ENCODE measurements around the gene ZNF77. TPM values are rescaled to one million over a fixed set of nuclear protein-coding genes. Genes with fewer than 3 reads are reported as not detected.

The ZNF77 gene
- polyA plus RNA-seq, 4 donors, result 1.1 to 7.8 (median 1.9) TPM

DNA sequence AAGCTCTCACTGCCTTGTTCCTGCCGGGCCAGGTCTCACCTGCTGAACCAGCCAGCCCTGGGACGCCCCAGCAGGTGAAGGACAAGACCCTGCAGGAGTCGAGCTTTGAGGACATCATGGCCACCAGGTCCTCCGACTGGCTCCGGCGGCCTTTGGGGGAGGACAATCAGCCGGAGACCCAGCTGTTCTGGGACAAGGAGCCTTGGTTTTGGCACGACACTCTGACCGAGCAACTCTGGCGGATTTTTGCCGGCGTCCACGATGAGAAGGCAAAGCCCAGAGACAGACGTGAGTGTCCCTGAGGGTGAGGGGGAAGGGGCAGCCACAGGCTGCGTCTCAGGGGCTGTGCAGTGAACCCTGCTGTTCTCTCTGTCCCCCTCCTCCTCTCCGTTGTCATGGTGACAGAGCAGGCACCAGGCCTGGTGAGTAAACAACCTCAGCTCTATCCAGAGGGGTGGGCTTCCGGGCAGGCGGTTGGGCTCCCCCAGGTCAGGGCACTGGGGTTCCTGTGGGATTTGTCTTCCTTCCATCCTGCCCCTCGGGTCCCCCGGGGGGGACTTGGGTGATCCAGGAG, 42.3 kb upstream of the ZNF77 start:
- Histone ChIP-seq H3K27me3 (ENCODE audit: control insufficient read depth in 3 of 3, insufficient read depth in 3 of 3, low read length in 3 of 3) (peaks cover 3 to 29% (median 5%) of the 10 kb centered on the region in 3 donors), H3K4me3 (ENCODE audit: low read depth in 1 of 3, low read length in 3 of 3) (no peak overlapping the region), H3K36me3 (ENCODE audit: control insufficient read depth in 3 of 3, insufficient read depth in 2 of 3, low read depth in 1 of 3, low read length in 3 of 3) (peaks cover 0 to 3% (median 0%) of the 10 kb centered on the region in 3 donors), H3K9me3 (ENCODE audit: control insufficient read depth in 2 of 2, insufficient read depth in 1 of 2, low read depth in 1 of 2, low read length in 1 of 2) (no peaks in the 10 kb centered on the region), H3K4me1 (ENCODE audit: control insufficient read depth in 3 of 3, insufficient read depth in 2 of 3, low read depth in 1 of 3, low read length in 2 of 3) (peaks cover 0 to 19% (median 0%) of the 10 kb centered on the region in 3 donors), H3K27ac (ENCODE audit: low read depth in 1 of 3, low read length in 2 of 3) (no peak overlapping the region)
- peak in 1 of 2 donors; percentile 9 for DNase-seq
- 29 to 47% (median 43%) methylated on average over 18 to 20 of the region's 20 CpGs for WGBS, 3 donors
- FAIRE-seq, result no peak

DNA sequence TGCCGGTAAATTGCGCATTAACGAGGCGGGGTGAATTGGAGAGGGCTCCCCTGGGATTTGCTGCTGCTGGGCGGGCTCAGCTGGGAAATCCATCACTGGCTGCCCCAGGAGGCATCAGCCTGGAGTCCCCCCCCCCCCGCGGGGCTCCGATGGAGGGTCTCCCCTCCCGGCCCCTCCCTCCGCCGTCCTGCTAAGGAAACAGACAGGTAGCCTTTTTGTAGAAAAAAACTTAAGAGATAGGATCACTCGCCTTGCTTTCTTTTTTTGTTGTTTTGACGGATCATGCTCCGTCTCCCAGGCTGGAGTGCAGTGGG, 39.4 kb upstream of the ZNF77 start:
- Histone ChIP-seq H3K27ac (ENCODE audit: low read depth in 1 of 3, low read length in 2 of 3) (peak overlapping the region in 2 of 3 donors; percentile 57 to 84), H3K9me3 (ENCODE audit: control insufficient read depth in 2 of 2, insufficient read depth in 1 of 2, low read depth in 1 of 2, low read length in 1 of 2) (no peaks in the 10 kb centered on the region), H3K4me1 (ENCODE audit: control insufficient read depth in 3 of 3, insufficient read depth in 2 of 3, low read depth in 1 of 3, low read length in 2 of 3) (peaks cover 0 to 19% (median 0%) of the 10 kb centered on the region in 3 donors), H3K36me3 (ENCODE audit: control insufficient read depth in 3 of 3, insufficient read depth in 2 of 3, low read depth in 1 of 3, low read length in 3 of 3) (no peaks in the 10 kb centered on the region), H3K27me3 (ENCODE audit: control insufficient read depth in 3 of 3, insufficient read depth in 3 of 3, low read length in 3 of 3) (peaks cover 3 to 32% (median 5%) of the 10 kb centered on the region in 3 donors), H3K4me3 (ENCODE audit: low read depth in 1 of 3, low read length in 3 of 3) (peak overlapping the region in 1 of 3 donors; percentile 30)
- FAIRE-seq, result no peak
- WGBS, 3 donors, result 3 to 4% (median 3%) methylated on average over 12 to 14 of the region's 14 CpGs
- DNase-seq, result no peak

DNA sequence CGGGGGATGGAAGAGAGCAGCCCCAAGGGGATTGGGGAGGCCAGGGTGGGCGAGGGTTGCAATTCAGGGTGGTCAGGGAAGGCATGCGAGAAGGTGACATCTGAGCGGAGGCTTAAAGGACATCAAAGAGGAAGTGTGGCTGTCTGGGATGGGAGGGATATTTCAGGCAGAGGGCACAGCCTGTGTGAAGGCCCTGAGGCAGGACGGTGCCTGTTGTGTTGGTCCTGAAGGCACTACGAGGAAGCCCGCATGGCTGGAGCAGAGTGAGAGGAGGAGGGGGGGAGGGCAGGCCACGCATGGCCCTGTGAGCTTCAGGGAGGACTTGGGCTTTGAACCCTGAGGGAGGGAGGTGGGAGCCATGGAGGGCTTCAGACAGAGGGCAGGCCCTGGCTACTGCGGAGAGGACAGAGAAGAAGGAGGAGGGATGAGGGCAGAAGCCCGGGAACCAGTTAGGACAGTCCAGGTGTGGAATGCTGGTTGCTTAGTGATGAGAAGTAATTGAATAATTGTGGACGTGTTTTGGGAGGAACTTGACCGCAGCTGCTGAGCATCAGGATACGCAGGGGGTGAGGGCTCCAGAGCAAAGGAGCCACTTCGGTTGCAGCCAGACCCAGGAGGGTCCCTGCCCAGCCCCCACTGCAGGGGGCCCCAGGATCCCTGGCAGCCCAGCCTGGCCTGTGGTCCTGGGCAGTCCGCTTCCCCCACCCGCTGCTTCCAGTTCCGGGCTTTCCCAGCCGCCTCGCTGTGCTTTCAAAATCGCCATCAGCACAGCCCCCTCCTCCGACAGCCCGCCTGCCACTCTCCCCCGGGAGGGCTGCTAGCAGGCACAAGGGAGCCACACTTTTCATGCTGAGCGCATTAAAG, 38.8 kb upstream of the ZNF77 start:
- Histone ChIP-seq H3K9me3 (ENCODE audit: control insufficient read depth in 2 of 2, insufficient read depth in 1 of 2, low read depth in 1 of 2, low read length in 1 of 2) (no peaks in the 10 kb centered on the region), H3K4me1 (ENCODE audit: control insufficient read depth in 3 of 3, insufficient read depth in 2 of 3, low read depth in 1 of 3, low read length in 2 of 3) (peaks cover 0 to 19% (median 0%) of the 10 kb centered on the region in 3 donors), H3K27ac (ENCODE audit: low read depth in 1 of 3, low read length in 2 of 3) (peak overlapping the region in 2 of 3 donors; percentile 57 to 84), H3K36me3 (ENCODE audit: control insufficient read depth in 3 of 3, insufficient read depth in 2 of 3, low read depth in 1 of 3, low read length in 3 of 3) (no peaks in the 10 kb centered on the region), H3K4me3 (ENCODE audit: low read depth in 1 of 3, low read length in 3 of 3) (peak overlapping the region in 1 of 3 donors; percentile 30), H3K27me3 (ENCODE audit: control insufficient read depth in 3 of 3, insufficient read depth in 3 of 3, low read length in 3 of 3) (peaks cover 3 to 32% (median 5%) of the 10 kb centered on the region in 3 donors)
- DNase-seq (peak in 1 of 2 donors; percentile 44), FAIRE-seq (no peak)
- WGBS, 3 donors, result 5 to 19% (median 18%) methylated on average over 19 to 24 of the region's 24 CpGs

DNA sequence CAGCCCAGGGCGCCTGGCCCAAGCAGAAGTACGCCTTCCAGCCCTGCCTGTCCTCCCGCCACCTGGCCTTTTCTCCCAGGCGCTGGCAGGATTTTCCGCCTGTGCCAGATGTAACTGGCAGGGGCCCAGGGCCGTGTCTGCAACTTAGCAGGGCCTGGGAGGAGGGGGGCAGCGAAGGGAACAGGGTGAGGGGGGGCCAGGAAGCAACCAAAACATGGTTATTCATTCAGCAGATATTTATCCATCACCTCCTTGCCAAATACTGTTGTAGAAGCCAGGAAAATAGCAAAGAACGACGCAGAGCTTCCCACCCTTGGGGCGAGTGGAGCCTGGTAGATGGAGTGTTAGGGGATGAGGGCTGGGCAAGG, 38.2 kb upstream of the ZNF77 start:
- no peak for FAIRE-seq
- WGBS, 3 donors, result 7 to 14% (median 11%) methylated on average over 9 to 10 of the region's 10 CpGs
- H3K27ac ChIP-seq (ENCODE audit: low read depth in 1 of 3, low read length in 2 of 3), result peak overlapping the region in 2 of 3 donors; percentile 57 to 84
- no peak overlapping the region for H3K4me3 ChIP-seq (ENCODE audit: low read depth in 1 of 3, low read length in 3 of 3)
- no peaks in the 10 kb centered on the region for H3K9me3 ChIP-seq (ENCODE audit: control insufficient read depth in 2 of 2, insufficient read depth in 1 of 2, low read depth in 1 of 2, low read length in 1 of 2)
- H3K36me3 ChIP-seq (ENCODE audit: control insufficient read depth in 3 of 3, insufficient read depth in 2 of 3, low read depth in 1 of 3, low read length in 3 of 3), result no peaks in the 10 kb centered on the region
- peaks cover 0 to 21% (median 0%) of the 10 kb centered on the region in 3 donors for H3K4me1 ChIP-seq (ENCODE audit: control insufficient read depth in 3 of 3, insufficient read depth in 2 of 3, low read depth in 1 of 3, low read length in 2 of 3)
- H3K27me3 ChIP-seq (ENCODE audit: control insufficient read depth in 3 of 3, insufficient read depth in 3 of 3, low read length in 3 of 3), result peaks cover 3 to 30% (median 5%) of the 10 kb centered on the region in 3 donors
- peak; percentile 13 to 33 for DNase-seq

DNA sequence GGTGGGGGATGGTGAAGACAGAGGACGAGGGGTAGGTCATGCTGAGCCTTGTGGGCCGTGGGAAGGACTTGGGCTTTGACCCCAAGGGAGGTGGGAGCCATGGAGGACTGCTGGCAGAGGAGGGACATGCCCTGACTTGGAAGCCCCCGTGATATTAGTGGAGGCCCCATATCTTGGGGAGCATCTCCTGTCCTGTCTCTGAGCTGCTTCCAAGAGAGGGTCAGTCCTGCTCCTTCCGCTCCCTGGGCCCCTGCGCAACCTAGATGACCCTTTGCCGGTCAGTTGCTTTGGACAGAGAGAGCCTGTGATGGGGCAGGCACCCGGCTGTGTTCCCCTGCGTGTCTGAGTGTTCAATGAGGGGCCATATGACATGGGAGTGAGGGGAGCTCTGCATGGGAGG, 37.8 kb upstream of the ZNF77 start:
- Histone ChIP-seq H3K36me3 (ENCODE audit: control insufficient read depth in 3 of 3, insufficient read depth in 2 of 3, low read depth in 1 of 3, low read length in 3 of 3) (no peaks in the 10 kb centered on the region), H3K9me3 (ENCODE audit: control insufficient read depth in 2 of 2, insufficient read depth in 1 of 2, low read depth in 1 of 2, low read length in 1 of 2) (no peaks in the 10 kb centered on the region), H3K27me3 (ENCODE audit: control insufficient read depth in 3 of 3, insufficient read depth in 3 of 3, low read length in 3 of 3) (peaks cover 3 to 26% (median 5%) of the 10 kb centered on the region in 3 donors), H3K4me3 (ENCODE audit: low read depth in 1 of 3, low read length in 3 of 3) (no peak overlapping the region), H3K4me1 (ENCODE audit: control insufficient read depth in 3 of 3, insufficient read depth in 2 of 3, low read depth in 1 of 3, low read length in 2 of 3) (peaks cover 0 to 25% (median 0%) of the 10 kb centered on the region in 3 donors), H3K27ac (ENCODE audit: low read depth in 1 of 3, low read length in 2 of 3) (peak overlapping the region in 1 of 3 donors; percentile 64)
- WGBS, 3 donors, result 32 to 46% (median 36%) methylated on average over 7 to 8 of the region's 8 CpGs
- no peak for FAIRE-seq
- DNase-seq, result no peak

DNA sequence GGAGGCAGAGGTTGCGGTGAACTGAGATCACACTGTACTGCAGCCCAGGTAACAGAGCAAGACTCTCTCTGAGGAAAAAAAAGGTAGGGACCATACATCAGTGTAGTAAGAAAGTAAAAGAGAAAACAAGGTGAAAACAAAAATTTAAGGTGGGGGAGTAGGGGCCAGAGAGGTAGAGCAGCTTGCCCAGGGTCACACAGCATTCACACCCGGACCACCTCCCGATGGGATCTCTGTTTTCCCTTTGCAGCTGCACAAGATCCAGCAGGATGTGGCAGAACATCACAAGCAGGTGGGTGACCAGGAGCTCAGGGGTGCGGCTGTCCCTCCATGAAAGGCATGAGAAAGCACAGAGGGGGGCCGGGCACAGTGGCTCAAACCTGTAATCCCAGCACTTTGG, 37.1 kb upstream of the ZNF77 start:
- FAIRE-seq (no peak), DNase-seq (no peak)
- Histone ChIP-seq H3K4me3 (ENCODE audit: low read depth in 1 of 3, low read length in 3 of 3) (no peak overlapping the region), H3K27ac (ENCODE audit: low read depth in 1 of 3, low read length in 2 of 3) (no peak overlapping the region), H3K4me1 (ENCODE audit: control insufficient read depth in 3 of 3, insufficient read depth in 2 of 3, low read depth in 1 of 3, low read length in 2 of 3) (peaks cover under 1 to 22% (median under 1%) of the 10 kb centered on the region in 3 donors), H3K27me3 (ENCODE audit: control insufficient read depth in 3 of 3, insufficient read depth in 3 of 3, low read length in 3 of 3) (peaks cover 3 to 20% (median 5%) of the 10 kb centered on the region in 3 donors), H3K36me3 (ENCODE audit: control insufficient read depth in 3 of 3, insufficient read depth in 2 of 3, low read depth in 1 of 3, low read length in 3 of 3) (no peaks in the 10 kb centered on the region), H3K9me3 (ENCODE audit: control insufficient read depth in 2 of 2, insufficient read depth in 1 of 2, low read depth in 1 of 2, low read length in 1 of 2) (no peaks in the 10 kb centered on the region)
- WGBS, 3 donors, result 78 to 92% (median 79%) methylated on average over 5 of the region's 5 CpGs

DNA sequence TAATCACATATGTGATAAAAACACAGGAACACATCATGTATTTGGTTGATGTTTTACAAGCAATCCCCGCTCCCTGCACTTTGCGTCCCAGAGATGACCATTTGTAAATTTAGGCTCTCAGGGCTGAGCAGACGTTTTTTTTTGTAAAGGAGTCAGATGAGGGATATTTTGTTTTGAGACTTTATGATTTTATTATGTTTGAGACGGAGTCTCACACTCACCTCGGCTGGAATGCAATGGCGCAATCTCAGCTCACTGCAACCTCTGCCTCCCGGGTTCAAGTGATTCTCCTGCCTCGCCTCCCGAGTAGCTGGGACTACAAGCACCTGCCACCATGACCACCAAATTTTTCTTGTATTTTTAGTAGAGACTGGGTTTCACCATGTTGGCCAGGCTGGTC, 34.0 kb upstream of the ZNF77 start:
- H3K27ac ChIP-seq (ENCODE audit: low read depth in 1 of 3, low read length in 2 of 3), result no peak overlapping the region
- H3K9me3 ChIP-seq (ENCODE audit: control insufficient read depth in 2 of 2, insufficient read depth in 1 of 2, low read depth in 1 of 2, low read length in 1 of 2), result no peaks in the 10 kb centered on the region
- no peaks in the 10 kb centered on the region for H3K36me3 ChIP-seq (ENCODE audit: control insufficient read depth in 3 of 3, insufficient read depth in 2 of 3, low read depth in 1 of 3, low read length in 3 of 3)
- peaks cover 3 to 16% (median 4%) of the 10 kb centered on the region in 3 donors for H3K27me3 ChIP-seq (ENCODE audit: control insufficient read depth in 3 of 3, insufficient read depth in 3 of 3, low read length in 3 of 3)
- peak in 1 of 2 donors; percentile 17 for DNase-seq
- FAIRE-seq, result no peak
- H3K4me3 ChIP-seq (ENCODE audit: low read depth in 1 of 3, low read length in 3 of 3), result no peak overlapping the region
- 24 to 68% (median 53%) methylated on average over 9 of the region's 9 CpGs for WGBS, 3 donors
- H3K4me1 ChIP-seq (ENCODE audit: control insufficient read depth in 3 of 3, insufficient read depth in 2 of 3, low read depth in 1 of 3, low read length in 2 of 3), result peaks cover 3 to 26% (median 7%) of the 10 kb centered on the region in 3 donors

DNA sequence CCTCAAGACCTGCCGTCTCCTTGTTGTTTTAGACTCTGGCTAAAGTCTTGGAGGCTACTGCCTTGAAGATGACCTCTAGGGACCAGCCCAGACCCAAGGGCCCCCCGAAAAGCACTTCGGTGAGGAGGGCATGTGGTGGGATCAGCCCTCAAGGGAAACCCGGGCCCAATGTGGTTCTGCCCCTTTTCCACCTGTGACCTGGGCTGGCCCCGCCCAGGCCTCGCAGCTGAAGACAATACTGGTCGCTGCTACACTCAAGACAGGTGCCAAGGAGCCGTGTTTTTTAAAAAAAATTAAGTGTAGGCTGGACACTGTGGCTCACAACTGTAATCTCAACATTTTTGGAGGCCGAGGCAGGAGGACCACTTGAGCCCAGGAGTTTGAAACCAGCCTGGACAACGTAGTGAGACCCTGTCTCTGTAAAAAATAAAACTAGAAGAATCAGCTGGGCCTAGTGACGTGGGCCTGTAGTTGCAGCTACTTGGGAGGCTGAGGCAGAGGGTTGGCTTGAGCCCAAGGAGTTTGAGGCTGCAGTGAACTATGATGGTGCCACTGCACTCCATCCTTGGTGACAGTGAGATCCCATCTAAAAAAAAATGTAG, 33.5 kb upstream of the ZNF77 start:
- H3K9me3 ChIP-seq (ENCODE audit: control insufficient read depth in 2 of 2, insufficient read depth in 1 of 2, low read depth in 1 of 2, low read length in 1 of 2), result no peaks in the 10 kb centered on the region
- WGBS, 3 donors, result 38 to 72% (median 44%) methylated on average over 11 of the region's 11 CpGs
- no peak for DNase-seq
- no peak for FAIRE-seq
- H3K4me3 ChIP-seq (ENCODE audit: low read depth in 1 of 3, low read length in 3 of 3), result no peak overlapping the region
- H3K27me3 ChIP-seq (ENCODE audit: control insufficient read depth in 3 of 3, insufficient read depth in 3 of 3, low read length in 3 of 3), result peaks cover 0 to 11% (median 3%) of the 10 kb centered on the region in 3 donors
- H3K36me3 ChIP-seq (ENCODE audit: control insufficient read depth in 3 of 3, insufficient read depth in 2 of 3, low read depth in 1 of 3, low read length in 3 of 3), result no peaks in the 10 kb centered on the region
- H3K4me1 ChIP-seq (ENCODE audit: control insufficient read depth in 3 of 3, insufficient read depth in 2 of 3, low read depth in 1 of 3, low read length in 2 of 3), result peaks cover 3 to 23% (median 7%) of the 10 kb centered on the region in 3 donors
- H3K27ac ChIP-seq (ENCODE audit: low read depth in 1 of 3, low read length in 2 of 3), result no peak overlapping the region
